Glomerular endothelial cell (primary cell): ENCODE data around the gene SF3A2. TPM values are rescaled to one million over a fixed set of nuclear protein-coding genes. Genes with fewer than 3 reads are reported as not detected.

Experiments used
- DNase-seq: peaks from one replicate; pipeline ENCODE4 v3.0.0-alpha.2; 2011; ENCODE audit warnings: low read depth, low spot score; ENCODE audit errors: extremely low read depth
- total RNA-seq: library from RNA; depleted of rRNA; stranded (reverse); fragments of >200 nt; gene quantifications from 2 replicates; pipeline ENCODE4 v1.2.3, GENCODE V29; 2015

The SF3A2 gene
- total RNA-seq, 1 donor from 2014 or later: 90.2 TPM

DNA sequence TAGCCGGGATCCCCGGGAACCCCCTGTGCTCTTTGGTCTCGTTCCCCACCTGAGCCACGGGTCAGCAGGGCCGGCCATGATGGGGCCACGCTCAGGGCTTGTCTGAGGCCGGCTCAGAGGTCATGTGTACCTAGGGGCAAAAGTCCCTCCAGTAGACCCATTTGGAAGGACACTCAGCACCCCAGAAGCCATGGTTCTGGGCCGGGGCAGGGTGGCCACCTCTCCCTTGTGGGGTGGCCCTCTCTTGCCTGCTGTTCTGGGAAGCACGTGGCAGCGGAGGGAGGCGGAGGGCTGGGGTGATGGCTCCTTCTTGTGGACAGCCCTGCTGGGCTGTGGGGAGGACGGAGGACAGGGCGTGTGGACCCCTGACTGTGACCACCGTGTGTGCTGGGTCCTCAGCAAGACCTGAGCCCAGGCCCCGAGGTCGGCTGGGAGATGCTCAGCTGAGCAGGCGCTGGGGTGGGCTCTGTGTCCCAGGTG lies 51.8 kb downstream of the SF3A2 start:
- no peak for DNase-seq

DNA sequence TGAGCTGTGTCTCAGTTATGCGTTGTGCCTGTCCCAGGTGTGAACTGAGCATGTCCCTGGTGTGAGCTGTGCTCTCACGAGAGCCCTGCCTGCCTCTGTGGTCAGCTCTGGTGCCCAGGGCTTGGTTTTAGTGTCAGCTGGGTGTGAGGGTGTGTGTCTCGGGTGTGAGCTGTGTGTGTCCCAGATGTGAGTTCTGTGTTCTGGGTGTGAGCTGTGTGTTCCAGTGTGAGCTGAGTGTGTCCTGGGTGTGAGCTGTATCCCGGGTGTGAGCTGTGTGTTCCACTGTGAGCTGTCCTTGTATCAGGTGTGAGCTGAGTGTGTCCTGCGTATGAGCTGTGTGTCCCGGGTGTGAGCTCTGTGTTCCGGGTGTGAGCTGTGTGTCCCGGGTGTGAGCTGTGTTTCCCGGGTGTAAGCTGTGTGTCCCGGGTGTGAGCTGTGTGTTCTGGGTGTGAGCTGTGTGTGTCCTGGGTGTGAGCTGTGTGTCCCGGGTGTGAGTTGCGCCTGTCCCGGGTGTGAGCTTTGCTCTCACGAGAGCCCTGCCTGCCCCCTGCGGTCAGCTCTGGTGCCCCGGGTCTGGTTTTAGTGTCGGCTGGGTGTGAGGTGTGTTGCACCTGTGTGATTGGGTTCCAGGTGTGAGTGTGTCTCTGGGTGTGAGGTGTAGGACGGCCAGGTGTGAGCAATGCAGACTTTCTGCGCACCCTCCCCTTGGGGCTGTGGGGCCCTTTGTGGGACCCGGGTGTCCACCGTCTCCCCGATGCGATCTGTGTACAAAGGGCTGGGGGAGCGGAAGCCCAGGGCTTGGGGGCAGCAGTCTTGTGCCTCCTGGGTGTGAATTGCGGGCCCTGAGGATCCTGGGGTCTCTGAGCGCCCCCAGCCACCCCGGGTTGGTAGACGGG lies 52.4 kb downstream of the SF3A2 start:
- no peak for DNase-seq

DNA sequence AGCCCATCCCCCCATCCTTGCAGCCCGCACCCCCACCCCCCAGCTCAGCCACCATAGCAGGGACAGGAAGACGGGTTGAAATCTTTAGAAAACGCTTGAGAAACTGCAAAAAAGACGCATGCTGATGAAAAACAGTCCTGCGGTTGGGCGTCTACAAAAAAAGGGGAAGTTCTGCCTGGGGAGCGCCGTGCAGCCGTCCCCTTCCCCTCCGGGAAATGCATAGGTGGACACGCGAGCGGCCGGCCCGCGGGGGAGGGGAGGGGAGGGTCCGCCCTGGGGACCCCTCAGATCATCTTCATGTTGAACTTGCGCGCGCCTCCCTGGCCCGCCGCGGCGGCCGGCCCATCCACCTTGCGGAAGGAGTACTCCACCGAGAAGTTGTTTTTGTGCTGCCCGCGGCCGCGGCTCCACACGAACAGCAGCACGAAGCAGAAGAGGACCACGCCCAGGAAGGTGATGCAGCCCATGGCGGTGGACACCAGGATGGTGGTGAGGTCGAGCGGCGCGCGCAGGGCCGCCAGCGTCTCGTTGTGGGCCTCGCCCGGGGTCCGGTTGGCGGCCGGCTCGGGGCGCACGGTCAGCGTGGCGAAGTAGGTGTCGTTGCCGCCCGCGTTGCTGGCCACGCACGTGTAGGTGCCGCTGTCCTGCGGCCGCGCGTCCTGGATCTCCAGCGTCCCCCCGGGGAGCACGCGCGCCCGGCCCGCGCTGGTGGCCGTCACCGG lies 53.3 kb downstream of the SF3A2 start:
- DNase-seq: no peak

DNA sequence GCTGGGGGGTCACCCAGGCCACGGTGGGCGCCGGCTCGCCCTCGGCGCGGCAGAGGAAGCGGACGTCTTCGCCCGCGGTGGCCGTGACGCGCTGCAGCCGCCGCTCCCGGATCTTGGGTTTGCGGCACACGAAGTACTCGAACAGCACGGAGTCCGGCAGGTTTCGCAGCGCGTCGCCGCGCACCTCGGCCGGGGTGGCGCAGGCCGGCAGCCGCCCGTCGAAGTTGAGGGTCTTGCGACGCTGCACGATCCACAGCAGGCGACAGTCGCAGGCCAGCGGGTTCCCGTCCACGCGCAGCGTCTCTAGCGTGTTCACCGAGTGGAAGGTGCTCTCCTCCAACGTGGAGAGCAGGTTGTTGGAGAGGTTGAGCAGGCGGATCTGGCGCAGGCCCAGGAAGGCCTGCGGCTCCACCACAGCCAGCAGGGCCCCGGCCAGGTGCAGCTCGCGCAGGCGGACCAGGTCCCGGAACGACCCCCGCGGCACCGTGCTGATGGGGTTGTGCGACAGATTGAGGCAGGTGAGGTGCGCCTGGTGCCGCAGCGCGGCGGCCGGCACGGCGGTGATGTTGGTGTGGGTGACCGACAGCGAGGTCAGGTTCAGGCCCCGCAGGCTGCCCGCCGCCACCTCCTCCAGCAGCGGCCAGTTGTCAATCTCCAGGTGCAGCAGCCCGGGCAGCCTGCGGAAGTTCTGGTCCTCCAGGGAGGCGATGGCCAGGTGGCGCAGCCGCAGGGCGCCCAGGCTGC lies 54.0 kb downstream of the SF3A2 start:
- no peak for DNase-seq

DNA sequence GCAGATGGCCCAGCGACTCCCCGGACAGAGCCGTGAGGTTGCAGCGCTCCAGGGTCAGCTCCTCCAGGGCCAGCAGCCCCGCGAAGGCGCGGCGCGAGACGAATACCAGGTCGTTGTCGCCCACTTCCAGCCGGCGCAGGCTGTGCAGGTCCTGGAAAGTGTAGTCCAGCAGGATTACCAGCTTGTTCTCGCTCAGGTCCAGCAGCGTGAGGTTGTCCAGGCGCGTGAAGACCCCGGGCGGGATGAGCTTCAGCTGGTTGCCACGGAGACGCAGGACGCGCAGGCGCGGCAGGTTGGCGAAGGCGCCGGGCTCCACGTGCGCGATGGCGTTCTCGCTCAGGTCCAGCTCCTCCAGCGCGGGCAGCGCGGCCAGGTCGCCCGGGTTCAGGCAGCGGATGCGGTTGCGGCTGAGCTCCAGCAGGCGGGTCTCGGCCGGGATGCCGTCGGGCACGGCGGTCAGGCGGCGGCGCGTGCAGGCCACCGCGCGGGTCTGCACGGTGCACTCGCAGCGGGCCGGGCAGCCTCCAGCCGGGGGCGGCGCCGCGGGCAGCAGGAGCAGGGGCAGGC lies 54.6 kb downstream of the SF3A2 start:
- DNase-seq: no peak

DNA sequence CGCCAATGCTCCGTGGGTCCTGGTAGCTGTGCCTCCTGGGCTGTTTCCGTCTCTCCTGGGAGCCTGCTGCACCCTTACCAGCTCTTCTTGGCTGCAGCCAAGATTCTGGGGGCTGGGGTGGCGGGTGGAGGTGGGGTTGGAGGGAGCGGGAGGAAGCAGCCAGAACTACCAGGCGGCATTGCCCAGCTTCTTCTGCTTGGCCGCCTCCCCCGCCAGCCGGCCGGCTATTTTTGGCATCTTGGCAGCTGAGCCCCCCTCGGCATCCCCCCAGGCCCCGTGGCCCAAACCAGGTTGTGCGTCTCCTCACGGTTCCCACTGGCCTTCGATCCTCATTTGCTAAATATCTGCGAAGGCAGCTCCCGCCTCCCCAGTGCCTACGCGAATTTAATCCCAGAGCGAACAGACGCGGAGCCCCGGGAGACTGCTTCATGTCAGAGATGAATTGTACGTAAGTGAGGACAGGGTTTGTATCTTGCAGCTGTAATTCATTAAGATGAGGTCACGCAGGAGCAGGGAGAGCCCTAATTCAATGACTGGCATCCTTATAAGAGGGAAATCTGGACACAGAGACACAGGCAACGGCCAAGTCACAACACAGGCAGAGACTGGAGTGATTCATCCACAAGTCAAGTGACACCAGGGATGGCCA lies 58.2 kb downstream of the SF3A2 start:
- DNase-seq: no peak

DNA sequence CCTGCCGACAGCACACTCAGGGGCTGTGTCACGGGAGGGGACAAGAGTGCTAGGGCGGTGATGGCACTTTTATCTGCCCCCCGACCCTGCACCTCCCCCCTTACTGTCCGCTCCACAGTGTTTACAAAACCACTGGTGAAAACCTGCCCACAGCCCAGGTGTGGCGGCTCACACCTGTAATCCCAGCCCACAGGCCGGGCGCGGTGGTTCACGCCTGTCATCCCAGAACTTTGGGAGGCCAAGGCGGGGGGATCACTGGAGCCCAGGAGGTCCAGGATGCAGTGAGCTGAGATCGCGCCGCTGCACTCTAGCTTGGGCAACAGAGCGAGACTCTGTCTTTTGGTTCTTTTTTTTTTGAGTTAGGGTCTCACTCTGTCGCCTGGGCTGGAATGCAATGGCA lies 59.5 kb downstream of the SF3A2 start:
- no peak for DNase-seq

Other genes with a start within 250 kb of the SF3A2 start
- 80.6 and 82.3 TPM in 2 replicates for gene BTBD2, start 221.1 kb upstream of the SF3A2 start, total RNA-seq
- 113 TPM in 2 replicates for gene MKNK2, start 185.6 kb upstream of the SF3A2 start, total RNA-seq
- 60.3 and 72.4 TPM in 2 replicates for gene MOB3A, start 140.5 kb upstream of the SF3A2 start, total RNA-seq
- 0.99 and 6.6 TPM in 2 replicates for gene IZUMO4, start 139.9 kb upstream of the SF3A2 start, total RNA-seq
- gene AP3D1, start 85.3 kb upstream of the SF3A2 start, total RNA-seq: 128 and 195 TPM in 2 replicates
- 10.9 and 25.5 TPM in 2 replicates for gene DOT1L, start 72.9 kb upstream of the SF3A2 start, total RNA-seq
- gene PLEKHJ1, start 495 bp upstream of the SF3A2 start, total RNA-seq: 68.1 and 69.8 TPM in 2 replicates
- 1.4 and 2.1 TPM in 2 replicates for gene AMH, start 12.5 kb downstream of the SF3A2 start, total RNA-seq
- gene JSRP1, start 19.6 kb downstream of the SF3A2 start, total RNA-seq: 0.23 and 0.48 TPM in 2 replicates
- 0.05 TPM in 1 of 2 replicates, not detected in the other for gene PEAK3, start 45.4 kb downstream of the SF3A2 start, total RNA-seq
- gene LINGO3, start 71.3 kb downstream of the SF3A2 start, total RNA-seq: not detected in 2 replicates
- gene LSM7, start 91.8 kb downstream of the SF3A2 start, total RNA-seq: 128 and 231 TPM in 2 replicates
- gene SPPL2B, start 91.9 kb downstream of the SF3A2 start, total RNA-seq: 32.5 and 58.5 TPM in 2 replicates
- not detected in 2 replicates for gene TMPRSS9, start 123.4 kb downstream of the SF3A2 start, total RNA-seq
- gene TIMM13, start 190.8 kb downstream of the SF3A2 start, total RNA-seq: 47.1 and 52.1 TPM in 2 replicates
- gene LMNB2, start 220.1 kb downstream of the SF3A2 start, total RNA-seq: 69.7 and 83.3 TPM in 2 replicates
- 48.5 and 90.1 TPM in 2 replicates for gene GADD45B, start 239.3 kb downstream of the SF3A2 start, total RNA-seq